NCI-H1417 treated with DMSO at 0.1 percent for 48 hours (cell line): ENCODE measurements around the gene STPG4.

Experiments used
- DNase-seq: peaks from one replicate; lab custom pipeline; 2025; lab: John Stamatoyannopoulos, UW

Gene STPG4

DNA sequence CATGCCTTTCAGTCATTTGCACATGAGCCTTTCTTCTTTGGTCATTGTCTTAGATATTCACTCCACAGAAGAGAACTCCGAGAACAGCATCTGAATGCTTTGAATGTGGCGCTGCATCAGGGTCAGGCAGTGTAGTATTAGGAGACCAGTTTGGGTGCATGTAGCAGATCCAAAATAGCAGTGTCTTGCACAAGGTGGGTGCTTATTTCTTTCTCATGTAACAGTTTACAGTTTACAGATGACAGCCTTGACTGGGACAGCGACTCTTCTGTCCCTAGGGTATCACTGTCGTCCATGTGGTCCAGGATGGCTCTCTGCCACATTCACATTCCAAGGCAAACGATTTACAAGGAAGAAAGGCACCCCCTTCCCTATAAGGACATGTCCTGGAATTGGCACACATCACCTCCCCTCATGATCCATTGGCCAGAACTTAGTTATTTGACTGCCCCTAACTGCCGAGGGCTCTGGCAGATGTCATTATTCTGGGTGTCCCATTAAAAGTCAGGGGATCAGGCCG lies 101.0 kb downstream of the STPG4 start:
- DNase-seq: no peak

- no peak for DNase-seq
Measured at GRCh38 chr2:47052847-47053246, 102.3 kb downstream of the STPG4 start.

- no peak for DNase-seq
Measured at GRCh38 chr2:47051562-47051961, 103.5 kb downstream of the STPG4 start.

DNA sequence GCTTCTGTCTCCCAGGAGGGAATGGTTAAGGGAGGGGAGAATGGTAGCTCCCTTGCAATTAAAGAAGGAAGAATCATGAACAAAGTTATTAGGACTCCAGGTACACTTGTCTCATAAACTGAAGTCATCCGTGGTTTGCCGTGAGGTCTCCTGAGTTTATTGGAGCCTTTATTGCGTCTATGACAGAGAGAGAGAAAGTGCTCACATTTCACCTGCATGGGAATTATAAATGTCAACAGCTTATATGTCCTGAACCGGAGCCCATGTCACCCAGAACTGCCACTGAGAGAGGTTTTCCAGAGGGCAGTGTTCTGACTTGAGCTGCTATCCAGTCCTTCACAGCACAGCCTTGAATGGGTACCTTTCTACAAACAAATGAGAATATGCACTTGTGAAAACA lies 104.3 kb downstream of the STPG4 start:
- DNase-seq: no peak

DNA sequence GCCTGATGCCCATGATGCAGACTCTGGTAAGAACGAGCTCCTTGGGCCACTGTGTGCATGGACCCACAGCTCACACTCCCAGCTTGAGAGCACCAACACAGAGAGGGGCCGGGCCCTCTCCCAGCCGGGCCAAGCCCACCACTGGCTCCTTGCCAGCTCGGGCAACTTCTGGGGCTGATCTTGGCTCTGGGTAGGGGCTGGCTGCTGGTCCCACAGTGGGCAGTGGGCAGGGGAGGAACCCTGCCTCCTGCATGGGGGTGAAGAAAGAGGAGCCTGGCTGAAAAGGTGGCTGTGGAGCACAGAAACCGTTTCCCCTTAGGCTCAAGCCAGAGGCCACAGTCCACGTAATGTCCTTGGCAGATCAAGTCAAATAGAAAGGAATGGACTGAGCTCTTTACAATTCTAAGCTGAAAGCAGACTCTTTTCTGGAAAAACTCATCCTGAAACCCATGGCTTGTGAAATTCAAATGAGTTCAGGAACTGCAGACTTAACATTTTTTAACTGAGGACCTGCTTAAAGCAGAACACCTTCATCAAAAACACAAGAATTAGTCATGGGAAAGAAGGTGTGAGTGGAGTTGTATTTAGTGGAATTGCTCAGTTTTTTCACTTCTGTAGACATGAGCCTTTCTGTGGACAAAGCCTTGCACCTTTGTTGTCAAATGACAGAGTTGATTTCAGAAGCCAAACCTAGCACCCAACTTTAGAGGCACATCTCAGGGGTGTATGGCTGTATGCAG lies 104.9 kb downstream of the STPG4 start:
- DNase-seq: no peak

GRCh38 chr2:47049502-47049901 lies 105.6 kb downstream of the STPG4 start:
- DNase-seq: no peak

DNA sequence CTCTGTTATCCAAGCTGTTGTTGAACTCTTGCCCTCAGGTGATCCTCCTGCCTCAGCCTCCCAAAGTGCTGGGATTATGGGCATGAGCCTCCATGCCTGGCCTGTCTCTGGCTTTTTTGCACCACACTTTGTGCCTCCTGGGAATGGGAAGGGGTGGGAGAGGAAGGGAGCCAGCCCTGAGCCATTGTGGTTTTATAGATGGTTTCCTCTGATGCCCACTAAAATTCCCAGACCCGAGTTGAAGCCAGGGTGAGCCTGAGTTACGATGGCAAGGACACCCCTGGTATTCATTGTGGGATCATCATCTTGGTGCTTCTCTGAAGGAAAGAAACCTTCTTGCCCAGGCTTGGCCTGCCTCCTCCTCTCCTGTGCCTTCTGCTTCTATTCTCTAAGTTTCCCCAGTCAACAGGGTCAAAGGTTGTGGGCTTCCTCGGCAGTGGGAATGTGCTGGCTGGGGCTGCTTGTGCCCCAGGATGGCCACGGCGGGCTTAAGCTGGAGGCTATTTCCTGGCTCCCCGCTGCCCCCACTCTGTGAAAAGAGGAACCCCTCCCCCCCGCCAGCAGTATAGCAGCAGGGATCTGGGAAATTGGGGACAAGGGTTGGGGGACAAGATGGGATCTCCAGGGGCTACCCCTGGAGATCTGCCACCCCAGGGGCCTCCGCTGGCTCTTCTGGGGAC lies 106.2 kb downstream of the STPG4 start:
- DNase-seq: no peak

GRCh38 chr2:47046271-47046670 lies 108.8 kb downstream of the STPG4 start:
- no peak for DNase-seq

GRCh38 chr2:47043891-47044239 lies 111.2 kb downstream of the STPG4 start:
- no peak for DNase-seq

- no peak for DNase-seq
Measured at GRCh38 chr2:47043142-47043890, 111.8 kb downstream of the STPG4 start.

DNA sequence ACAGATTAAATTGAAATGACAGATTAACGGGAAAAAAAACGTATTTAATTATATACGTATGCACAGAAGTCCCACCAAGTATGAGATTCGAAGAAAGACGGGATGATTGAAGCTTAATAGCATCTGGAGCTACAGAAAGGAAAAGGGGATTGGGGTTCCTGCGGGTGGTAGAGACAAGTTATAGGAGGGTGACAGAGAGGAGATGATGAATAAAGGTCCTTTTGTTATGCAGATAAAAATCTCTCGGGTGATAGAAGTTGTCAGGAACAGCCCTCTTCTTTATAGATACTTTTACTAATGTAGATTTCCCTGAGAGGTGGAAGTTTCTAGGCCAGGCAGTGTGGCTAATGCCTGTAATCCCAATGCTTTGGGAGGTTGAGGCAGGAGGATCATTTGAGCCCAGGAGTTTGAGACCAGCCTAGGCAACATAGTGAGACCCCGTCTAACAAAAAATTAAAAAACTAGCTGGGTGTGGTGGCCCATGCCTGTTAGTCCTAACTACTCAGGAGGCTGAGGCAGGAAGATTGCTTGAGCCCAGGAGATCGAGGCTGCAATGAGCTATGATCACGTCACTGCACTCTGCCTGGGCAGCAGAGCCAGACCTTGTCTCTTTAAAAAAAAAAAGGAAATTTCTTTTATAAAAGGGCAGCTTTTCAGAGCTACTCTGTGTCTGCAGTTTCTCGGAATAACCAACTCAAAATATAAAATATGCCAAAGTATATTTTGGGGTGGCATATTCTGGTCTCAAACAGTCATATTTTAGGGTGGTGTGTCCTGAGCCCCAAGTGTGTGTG lies 113.0 kb downstream of the STPG4 start:
- no peak for DNase-seq

DNA sequence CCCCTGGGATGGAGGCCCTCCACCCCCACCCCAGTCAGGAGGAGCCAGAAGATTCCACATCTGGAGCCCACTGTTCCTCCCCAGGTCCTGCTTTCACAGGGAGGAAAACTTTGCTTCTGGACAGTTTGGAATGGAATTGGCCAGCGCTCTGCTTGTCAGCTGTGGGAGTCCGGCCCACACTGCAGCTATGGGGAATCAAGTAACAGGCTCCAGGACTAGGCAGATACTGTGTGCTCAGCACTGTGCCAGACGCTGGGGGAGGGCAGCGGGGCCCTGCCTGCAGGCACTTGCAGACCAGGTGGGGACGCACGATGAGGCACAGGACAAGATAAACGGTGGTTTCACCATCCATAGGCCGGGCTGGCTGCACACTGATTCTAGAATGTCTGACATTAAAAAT lies 114.0 kb downstream of the STPG4 start:
- DNase-seq: no peak

DNA sequence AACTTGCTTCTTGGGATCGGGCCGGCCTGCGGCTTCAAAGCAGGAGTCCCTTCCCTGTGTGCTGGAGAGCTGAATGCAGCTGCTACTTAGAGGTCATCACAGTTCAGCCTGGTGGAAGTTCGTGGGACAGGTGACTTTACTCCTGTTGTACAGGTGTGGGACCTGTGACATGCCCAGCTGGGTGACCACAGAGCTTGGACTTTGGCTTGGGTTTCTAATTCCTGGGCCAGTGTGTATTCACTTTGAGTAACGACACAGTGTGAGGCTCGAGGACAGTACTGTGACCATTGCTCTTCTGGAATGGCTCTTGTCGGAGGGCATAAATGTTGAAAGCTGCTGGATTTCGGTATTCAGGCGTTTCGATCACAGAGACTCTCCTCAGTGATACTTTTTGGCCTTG lies 114.5 kb downstream of the STPG4 start:
- no peak for DNase-seq

- DNase-seq: no peak
Measured at GRCh38 chr2:47039913-47040562, 115.1 kb downstream of the STPG4 start.

DNA sequence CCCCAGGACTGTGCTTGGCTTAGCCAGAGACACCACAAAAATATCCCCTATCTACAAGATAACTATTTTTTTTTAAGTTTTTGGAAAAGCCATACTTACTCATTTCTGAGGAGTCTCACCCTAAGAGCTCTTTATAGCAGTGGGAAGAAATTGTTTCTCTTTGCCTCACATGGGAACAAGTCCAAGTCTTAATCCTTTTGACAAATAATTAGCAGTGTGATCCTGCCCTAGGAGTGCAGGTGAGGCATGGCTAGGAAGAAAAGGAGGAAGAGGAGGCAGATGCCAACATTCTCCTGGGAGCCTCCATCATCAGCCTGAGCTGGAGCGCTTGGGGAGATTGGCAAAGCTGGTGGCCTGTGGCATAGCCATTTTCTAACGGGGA lies 115.6 kb downstream of the STPG4 start:
- DNase-seq: no peak

DNA sequence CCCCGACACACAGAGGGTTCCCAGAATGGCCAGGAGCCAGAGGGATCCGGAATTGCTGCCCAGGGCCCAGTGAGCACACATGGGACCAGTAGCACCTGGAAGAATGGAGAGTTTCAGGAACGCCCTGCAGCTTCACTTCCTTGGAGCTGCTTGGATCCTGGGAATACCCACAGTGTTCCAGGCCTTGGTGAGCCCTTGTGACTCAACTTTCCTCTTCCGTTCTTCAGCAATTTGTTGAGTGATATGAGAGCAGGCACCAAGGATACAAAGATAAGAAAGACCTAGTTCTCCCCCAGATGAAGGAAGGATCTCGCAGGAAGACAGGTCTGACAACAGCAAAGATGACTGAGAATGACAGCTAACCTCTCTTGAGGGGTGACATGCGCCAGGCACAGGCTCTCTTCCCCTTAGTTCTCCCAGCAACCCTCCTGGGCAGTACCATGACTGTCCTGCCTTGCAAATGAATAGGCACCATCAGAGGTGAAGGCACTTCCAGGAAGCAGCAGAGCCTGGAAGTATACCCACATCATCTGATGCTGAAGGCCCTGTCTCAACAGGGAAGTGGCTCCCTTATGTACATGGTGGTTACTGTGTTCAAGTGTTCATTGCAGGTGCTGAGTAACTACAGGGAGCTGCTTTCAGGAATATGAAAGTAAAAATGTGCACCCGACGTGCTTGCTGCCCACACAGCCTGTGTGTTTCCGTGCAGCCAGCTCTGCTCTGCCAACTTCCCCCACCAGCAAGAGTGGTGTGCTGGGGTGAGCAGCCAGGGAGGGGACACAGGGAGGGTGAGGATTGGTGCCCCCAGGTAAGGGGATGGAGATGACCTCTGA lies 116.2 kb downstream of the STPG4 start:
- DNase-seq: no peak

GRCh38 chr2:47037678-47038077 lies 117.4 kb downstream of the STPG4 start:
- DNase-seq: no peak
